ENCODE measurements around the gene PSMB2. TPM values are rescaled to one million over a fixed set of nuclear protein-coding genes. Genes with fewer than 3 reads are reported as not detected.

The PSMB2 gene
- total and polyA plus RNA-seq, 10 of the 15 experiments (the other 5 are each of a cell fraction or from before 2014, with no cell fraction given), result 71.7 to 299 (median 145) TPM

DNA sequence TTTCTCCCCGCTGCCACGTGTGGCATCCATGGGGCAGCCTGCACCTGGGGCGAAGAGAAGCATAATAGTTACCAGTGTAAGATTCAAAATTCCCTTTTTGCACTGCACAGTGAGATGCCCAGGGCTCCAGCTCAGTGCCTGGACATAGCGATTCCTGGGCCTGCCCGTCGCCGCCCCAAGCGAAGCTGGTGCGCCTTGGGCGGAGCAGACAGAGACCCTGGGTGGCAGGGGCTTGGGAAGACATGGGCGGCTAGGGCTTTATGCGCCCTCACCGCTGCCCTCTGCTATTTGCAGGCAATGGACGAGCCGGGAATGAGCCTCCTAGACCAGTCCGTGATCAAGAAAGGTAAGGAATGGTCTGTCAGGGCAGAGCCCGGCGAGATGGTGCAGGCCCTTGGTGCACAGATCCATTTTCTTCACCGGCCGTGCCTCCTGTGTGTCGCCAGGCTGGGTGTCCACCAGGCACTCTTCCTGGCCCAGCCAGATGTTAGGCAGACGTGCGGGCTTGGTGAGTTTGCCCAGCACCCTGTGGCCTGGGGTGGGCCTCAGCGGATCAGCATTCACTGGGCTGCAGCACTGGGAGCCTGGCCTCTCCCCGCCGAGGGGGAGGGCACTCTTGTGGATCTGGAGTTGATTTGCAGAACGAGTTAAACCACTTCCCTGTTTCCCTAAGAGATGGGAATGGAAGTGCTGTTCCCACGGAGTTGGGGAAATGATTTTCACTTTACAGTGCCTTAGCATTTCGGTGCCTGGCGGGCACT, 66.5 kb downstream of the PSMB2 start (continued):
- TF ChIP-seq, protein P1, sequence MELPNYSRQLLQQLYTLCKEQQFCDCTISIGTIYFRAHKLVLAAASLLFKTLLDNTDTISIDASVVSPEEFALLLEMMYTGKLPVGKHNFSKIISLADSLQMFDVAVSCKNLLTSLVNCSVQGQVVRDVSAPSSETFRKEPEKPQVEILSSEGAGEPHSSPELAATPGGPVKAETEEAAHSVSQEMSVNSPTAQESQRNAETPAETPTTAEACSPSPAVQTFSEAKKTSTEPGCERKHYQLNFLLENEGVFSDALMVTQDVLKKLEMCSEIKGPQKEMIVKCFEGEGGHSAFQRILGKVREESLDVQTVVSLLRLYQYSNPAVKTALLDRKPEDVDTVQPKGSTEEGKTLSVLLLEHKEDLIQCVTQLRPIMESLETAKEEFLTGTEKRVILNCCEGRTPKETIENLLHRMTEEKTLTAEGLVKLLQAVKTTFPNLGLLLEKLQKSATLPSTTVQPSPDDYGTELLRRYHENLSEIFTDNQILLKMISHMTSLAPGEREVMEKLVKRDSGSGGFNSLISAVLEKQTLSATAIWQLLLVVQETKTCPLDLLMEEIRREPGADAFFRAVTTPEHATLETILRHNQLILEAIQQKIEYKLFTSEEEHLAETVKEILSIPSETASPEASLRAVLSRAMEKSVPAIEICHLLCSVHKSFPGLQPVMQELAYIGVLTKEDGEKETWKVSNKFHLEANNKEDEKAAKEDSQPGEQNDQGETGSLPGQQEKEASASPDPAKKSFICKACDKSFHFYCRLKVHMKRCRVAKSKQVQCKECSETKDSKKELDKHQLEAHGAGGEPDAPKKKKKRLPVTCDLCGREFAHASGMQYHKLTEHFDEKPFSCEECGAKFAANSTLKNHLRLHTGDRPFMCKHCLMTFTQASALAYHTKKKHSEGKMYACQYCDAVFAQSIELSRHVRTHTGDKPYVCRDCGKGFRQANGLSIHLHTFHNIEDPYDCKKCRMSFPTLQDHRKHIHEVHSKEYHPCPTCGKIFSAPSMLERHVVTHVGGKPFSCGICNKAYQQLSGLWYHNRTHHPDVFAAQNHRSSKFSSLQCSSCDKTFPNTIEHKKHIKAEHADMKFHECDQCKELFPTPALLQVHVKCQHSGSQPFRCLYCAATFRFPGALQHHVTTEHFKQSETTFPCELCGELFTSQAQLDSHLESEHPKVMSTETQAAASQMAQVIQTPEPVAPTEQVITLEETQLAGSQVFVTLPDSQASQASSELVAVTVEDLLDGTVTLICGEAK (IDR thresholded peaks at IDR 0.05; ENCODE audit: borderline replicate concordance), result no peak
- TF ChIP-seq, protein P2, sequence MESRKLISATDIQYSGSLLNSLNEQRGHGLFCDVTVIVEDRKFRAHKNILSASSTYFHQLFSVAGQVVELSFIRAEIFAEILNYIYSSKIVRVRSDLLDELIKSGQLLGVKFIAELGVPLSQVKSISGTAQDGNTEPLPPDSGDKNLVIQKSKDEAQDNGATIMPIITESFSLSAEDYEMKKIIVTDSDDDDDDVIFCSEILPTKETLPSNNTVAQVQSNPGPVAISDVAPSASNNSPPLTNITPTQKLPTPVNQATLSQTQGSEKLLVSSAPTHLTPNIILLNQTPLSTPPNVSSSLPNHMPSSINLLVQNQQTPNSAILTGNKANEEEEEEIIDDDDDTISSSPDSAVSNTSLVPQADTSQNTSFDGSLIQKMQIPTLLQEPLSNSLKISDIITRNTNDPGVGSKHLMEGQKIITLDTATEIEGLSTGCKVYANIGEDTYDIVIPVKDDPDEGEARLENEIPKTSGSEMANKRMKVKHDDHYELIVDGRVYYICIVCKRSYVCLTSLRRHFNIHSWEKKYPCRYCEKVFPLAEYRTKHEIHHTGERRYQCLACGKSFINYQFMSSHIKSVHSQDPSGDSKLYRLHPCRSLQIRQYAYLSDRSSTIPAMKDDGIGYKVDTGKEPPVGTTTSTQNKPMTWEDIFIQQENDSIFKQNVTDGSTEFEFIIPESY (IDR thresholded peaks at IDR 0.05), result no peak
- TF ChIP-seq SMC3 (IDR thresholded peaks at IDR 0.05; ENCODE audit: borderline replicate concordance, low read length) (no peak), CBFB (IDR thresholded peaks at IDR 0.05; ENCODE audit: low read depth) (no peak), ZNF217 (IDR thresholded peaks at IDR 0.05) (no peak), CEBPB (IDR thresholded peaks at IDR 0.05; ENCODE audit: borderline replicate concordance in 1 of 2, low read depth in 2 of 2, low read length in 2 of 2) (no peak)
- TF ChIP-seq, protein P3, sequence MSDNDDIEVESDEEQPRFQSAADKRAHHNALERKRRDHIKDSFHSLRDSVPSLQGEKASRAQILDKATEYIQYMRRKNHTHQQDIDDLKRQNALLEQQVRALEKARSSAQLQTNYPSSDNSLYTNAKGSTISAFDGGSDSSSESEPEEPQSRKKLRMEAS (IDR thresholded peaks at IDR 0.05; ENCODE audit: low read depth, low read length), result no peak
